ENCODE results near the gene PDXDC1.
"Not testable (repeated sequence)": the region's sequence is repeated elsewhere in the genome, so short reads cannot be mapped to it uniquely, and the experiment has no call there.

Gene PDXDC1

GRCh38 chr16:14957576-14958322 lies 17.1 kb upstream of the PDXDC1 start:
- H3K4me1 ChIP-seq (ENCODE audit: control insufficient read depth, insufficient read depth, low read length) = no peaks in the 10 kb centered on the region
- H3K36me3 ChIP-seq (ENCODE audit: control insufficient read depth, insufficient read depth, low read length, severe bottlenecking) = no peaks in the 10 kb centered on the region
- no peak overlapping the region for H3K9ac ChIP-seq (ENCODE audit: low read length)
- H3K9me3 ChIP-seq (ENCODE audit: control insufficient read depth, low read length) = no peaks in the 10 kb centered on the region
- no peaks in the 10 kb centered on the region for H3K27me3 ChIP-seq (replicated peaks; ENCODE audit: control insufficient read depth, insufficient read depth, low read length)
- H3K4me3 ChIP-seq (ENCODE audit: low read length) = no peak overlapping the region
- no peak for DNase-seq (ENCODE audit: low read depth)

GRCh38 chr16:14958323-14958600 lies 16.6 kb upstream of the PDXDC1 start:
- H3K27me3 ChIP-seq (replicated peaks; ENCODE audit: control insufficient read depth, insufficient read depth, low read length) = peaks cover 2% of the 10 kb centered on the region
- H3K9me3 ChIP-seq (ENCODE audit: control insufficient read depth, low read length) = no peaks in the 10 kb centered on the region
- H3K4me3 ChIP-seq (ENCODE audit: low read length) = no peak overlapping the region
- H3K9ac ChIP-seq (ENCODE audit: low read length) = no peak overlapping the region
- H3K4me1 ChIP-seq (ENCODE audit: control insufficient read depth, insufficient read depth, low read length) = no peaks in the 10 kb centered on the region
- no peak for DNase-seq (ENCODE audit: low read depth)
- no peaks in the 10 kb centered on the region for H3K36me3 ChIP-seq (ENCODE audit: control insufficient read depth, insufficient read depth, low read length, severe bottlenecking)

GRCh38 chr16:14958970-14959369 lies 15.9 kb upstream of the PDXDC1 start:
- Histone ChIP-seq H3K9me3 (ENCODE audit: control insufficient read depth, low read length) (peaks cover 5% of the 10 kb centered on the region), H3K4me1 (ENCODE audit: control insufficient read depth, insufficient read depth, low read length) (no peaks in the 10 kb centered on the region), H3K9ac (ENCODE audit: low read length) (no peak overlapping the region), H3K27me3 (replicated peaks; ENCODE audit: control insufficient read depth, insufficient read depth, low read length) (peaks cover 3% of the 10 kb centered on the region), H3K36me3 (ENCODE audit: control insufficient read depth, insufficient read depth, low read length, severe bottlenecking) (no peaks in the 10 kb centered on the region), H3K4me3 (ENCODE audit: low read length) (no peak overlapping the region)
- no peak for DNase-seq (ENCODE audit: low read depth)

- Histone ChIP-seq H3K27me3 (replicated peaks; ENCODE audit: control insufficient read depth, insufficient read depth, low read length) (peaks cover 3% of the 10 kb centered on the region), H3K9me3 (ENCODE audit: control insufficient read depth, low read length) (peaks cover 5% of the 10 kb centered on the region), H3K36me3 (ENCODE audit: control insufficient read depth, insufficient read depth, low read length, severe bottlenecking) (no peaks in the 10 kb centered on the region), H3K4me1 (ENCODE audit: control insufficient read depth, insufficient read depth, low read length) (no peaks in the 10 kb centered on the region), H3K9ac (ENCODE audit: low read length) (no peak overlapping the region), H3K4me3 (ENCODE audit: low read length) (no peak overlapping the region)
- no peak for DNase-seq (ENCODE audit: low read depth)
Observed at GRCh38 chr16:14961405-14962186, 13.2 kb upstream of the PDXDC1 start.

GRCh38 chr16:14963281-14964173 lies 11.3 kb upstream of the PDXDC1 start:
- H3K36me3 ChIP-seq (ENCODE audit: control insufficient read depth, insufficient read depth, low read length, severe bottlenecking) = no peaks in the 10 kb centered on the region
- no peak overlapping the region for H3K4me3 ChIP-seq (ENCODE audit: low read length)
- H3K9ac ChIP-seq (ENCODE audit: low read length) = no peak overlapping the region
- no peaks in the 10 kb centered on the region for H3K4me1 ChIP-seq (ENCODE audit: control insufficient read depth, insufficient read depth, low read length)
- H3K27me3 ChIP-seq (replicated peaks; ENCODE audit: control insufficient read depth, insufficient read depth, low read length) = peaks cover 3% of the 10 kb centered on the region
- no peak for DNase-seq (ENCODE audit: low read depth)
- peaks cover 5% of the 10 kb centered on the region for H3K9me3 ChIP-seq (ENCODE audit: control insufficient read depth, low read length)

- H3K9me3 ChIP-seq (ENCODE audit: control insufficient read depth, low read length) = peaks cover 5% of the 10 kb centered on the region
- H3K36me3 ChIP-seq (ENCODE audit: control insufficient read depth, insufficient read depth, low read length, severe bottlenecking) = no peaks in the 10 kb centered on the region
- H3K4me1 ChIP-seq (ENCODE audit: control insufficient read depth, insufficient read depth, low read length) = no peaks in the 10 kb centered on the region
- H3K9ac ChIP-seq (ENCODE audit: low read length) = no peak overlapping the region
- no peak for DNase-seq (ENCODE audit: low read depth)
- H3K27me3 ChIP-seq (replicated peaks; ENCODE audit: control insufficient read depth, insufficient read depth, low read length) = peaks cover 3% of the 10 kb centered on the region
- H3K4me3 ChIP-seq (ENCODE audit: low read length) = no peak overlapping the region
Observed at GRCh38 chr16:14965328-14965727, 9.5 kb upstream of the PDXDC1 start.

GRCh38 chr16:14969795-14970194 lies 5.0 kb upstream of the PDXDC1 start:
- not testable (repeated sequence) for H3K27me3 ChIP-seq (replicated peaks; ENCODE audit: control insufficient read depth, insufficient read depth, low read length); H3K4me1 ChIP-seq (ENCODE audit: control insufficient read depth, insufficient read depth, low read length); DNase-seq (ENCODE audit: low read depth); H3K9me3 ChIP-seq (ENCODE audit: control insufficient read depth, low read length); H3K36me3 ChIP-seq (ENCODE audit: control insufficient read depth, insufficient read depth, low read length, severe bottlenecking); H3K4me3 ChIP-seq (ENCODE audit: low read length); H3K9ac ChIP-seq (ENCODE audit: low read length)

GRCh38 chr16:14971621-14972228 lies 3.1 kb upstream of the PDXDC1 start:
- not testable (repeated sequence) for H3K4me1 ChIP-seq (ENCODE audit: control insufficient read depth, insufficient read depth, low read length); DNase-seq (ENCODE audit: low read depth); H3K9ac ChIP-seq (ENCODE audit: low read length); H3K4me3 ChIP-seq (ENCODE audit: low read length); H3K27me3 ChIP-seq (replicated peaks; ENCODE audit: control insufficient read depth, insufficient read depth, low read length); H3K36me3 ChIP-seq (ENCODE audit: control insufficient read depth, insufficient read depth, low read length, severe bottlenecking); H3K9me3 ChIP-seq (ENCODE audit: control insufficient read depth, low read length)

- H3K4me3 ChIP-seq (ENCODE audit: low read length) = peak overlapping the region; percentile 87
- DNase-seq (ENCODE audit: low read depth) = not testable (repeated sequence)
- peaks cover 18% of the 10 kb centered on the region for H3K4me1 ChIP-seq (ENCODE audit: control insufficient read depth, insufficient read depth, low read length)
Observed at GRCh38 chr16:14973785-14974322, 972 bp upstream of the PDXDC1 start.

GRCh38 chr16:14974331-14974655 lies 533 bp upstream of the PDXDC1 start:
- H3K36me3 ChIP-seq (ENCODE audit: control insufficient read depth, insufficient read depth, low read length, severe bottlenecking); H3K9me3 ChIP-seq (ENCODE audit: control insufficient read depth, low read length); H3K27me3 ChIP-seq (replicated peaks; ENCODE audit: control insufficient read depth, insufficient read depth, low read length): not testable (repeated sequence)
- peak; percentile 78 for DNase-seq (ENCODE audit: low read depth)
- Histone ChIP-seq H3K4me1 (ENCODE audit: control insufficient read depth, insufficient read depth, low read length) (peaks cover 18% of the 10 kb centered on the region), H3K9ac (ENCODE audit: low read length) (peak overlapping the region; percentile 97), H3K4me3 (ENCODE audit: low read length) (peak overlapping the region; percentile 87)

More at GRCh38 chr16:14973785-14974322, 972 bp upstream of the PDXDC1 start:
- H3K27me3 ChIP-seq (replicated peaks; ENCODE audit: control insufficient read depth, insufficient read depth, low read length); H3K9me3 ChIP-seq (ENCODE audit: control insufficient read depth, low read length); H3K36me3 ChIP-seq (ENCODE audit: control insufficient read depth, insufficient read depth, low read length, severe bottlenecking): not testable (repeated sequence)
- peak overlapping the region; percentile 97 for H3K9ac ChIP-seq (ENCODE audit: low read length)

Measured in adipocyte (in vitro differentiated cells).